ENCODE data around the gene TENM3.

TENM3 gene

GRCh38 chr4:182343453-182343852 is 100.3 kb downstream of the TENM3 start:
- no peak overlapping the region for H2BK5ac ChIP-seq (ENCODE audit: low read length)
- H3K4ac ChIP-seq (ENCODE audit: low read length): no peak overlapping the region
- H3K14ac ChIP-seq (ENCODE audit: low read length): no peak overlapping the region
- DNase-seq (ENCODE audit: low spot score): no peak
- H3K4me2 ChIP-seq (ENCODE audit: insufficient read depth, low read length, poor library complexity, severe bottlenecking): no peak overlapping the region
- no peak overlapping the region for H3K4me3 ChIP-seq (ENCODE audit: low read length in 2 of 2)
- H3K27ac ChIP-seq (replicated peaks; ENCODE audit: low read length): no peak overlapping the region
- H3K79me1 ChIP-seq (ENCODE audit: low read depth, low read length): no peaks in the 10 kb centered on the region
- H4K8ac ChIP-seq (ENCODE audit: low read depth, low read length): no peak overlapping the region
- peaks cover 8 to 11% of the 10 kb centered on the region in 2 donors for H3K4me1 ChIP-seq (ENCODE audit: control insufficient read depth in 2 of 2, insufficient read depth in 1 of 2, low read depth in 1 of 2, low read length in 2 of 2)
- no peak overlapping the region for H2AK5ac ChIP-seq (ENCODE audit: low read depth, low read length)
- H3K36me3 ChIP-seq (replicated peaks in 1 of 2; ENCODE audit: control insufficient read depth in 2 of 2, insufficient read depth in 2 of 2, low read length in 2 of 2): no peaks in the 10 kb centered on the region
- no peaks in the 10 kb centered on the region for H3K27me3 ChIP-seq (ENCODE audit: control insufficient read depth in 3 of 3, insufficient read depth in 3 of 3, low read depth in 1 of 3, low read length in 3 of 3)
- no peak overlapping the region for H4K91ac ChIP-seq (ENCODE audit: low read depth, low read length, poor library complexity)
- no peak overlapping the region for H2BK15ac ChIP-seq (ENCODE audit: low read length)
- no peak overlapping the region for H3K23ac ChIP-seq (ENCODE audit: low read depth, low read length, poor library complexity)
- no CpG with 5 or more reads among the region's 4 CpGs for WGBS, 2 donors (ENCODE audit: extremely low coverage in 2 of 2, insufficient read length in 2 of 2, insufficient replicate concordance in 1 of 2)
- H3K9me3 ChIP-seq (replicated peaks in 1 of 2; ENCODE audit: control insufficient read depth in 2 of 2, insufficient read depth in 1 of 2, low read depth in 1 of 2, low read length in 2 of 2): peaks cover 0 to 2% of the 10 kb centered on the region in 2 donors
- H2BK120ac ChIP-seq (ENCODE audit: low read depth, low read length): no peak overlapping the region
- H3K9ac ChIP-seq (ENCODE audit: low read depth, low read length, poor library complexity): no peak overlapping the region
- no peak overlapping the region for H2AFZ ChIP-seq (ENCODE audit: low read length)
- H3K18ac ChIP-seq (ENCODE audit: low read length): no peak overlapping the region
- H2BK12ac ChIP-seq (ENCODE audit: low read length): no peak overlapping the region

GRCh38 chr4:182344968-182345367 is 101.8 kb downstream of the TENM3 start:
- no peaks in the 10 kb centered on the region for H3K36me3 ChIP-seq (replicated peaks in 1 of 2; ENCODE audit: control insufficient read depth in 2 of 2, insufficient read depth in 2 of 2, low read length in 2 of 2)
- no peak overlapping the region for H3K27ac ChIP-seq (replicated peaks; ENCODE audit: low read length)
- no peak overlapping the region for H3K4me3 ChIP-seq (ENCODE audit: low read length in 2 of 2)
- no peak overlapping the region for H3K4ac ChIP-seq (ENCODE audit: low read length)
- no peak overlapping the region for H2BK15ac ChIP-seq (ENCODE audit: low read length)
- H3K14ac ChIP-seq (ENCODE audit: low read length): no peak overlapping the region
- no CpG with 5 or more reads among the region's 6 CpGs for WGBS, 2 donors (ENCODE audit: extremely low coverage in 2 of 2, insufficient read length in 2 of 2, insufficient replicate concordance in 1 of 2)
- H3K4me2 ChIP-seq (ENCODE audit: insufficient read depth, low read length, poor library complexity, severe bottlenecking): no peak overlapping the region
- H2BK120ac ChIP-seq (ENCODE audit: low read depth, low read length): no peak overlapping the region
- no peaks in the 10 kb centered on the region for H3K79me1 ChIP-seq (ENCODE audit: low read depth, low read length)
- H2BK12ac ChIP-seq (ENCODE audit: low read length): no peak overlapping the region
- no peak overlapping the region for H2BK5ac ChIP-seq (ENCODE audit: low read length)
- H3K9me3 ChIP-seq (replicated peaks in 1 of 2; ENCODE audit: control insufficient read depth in 2 of 2, insufficient read depth in 1 of 2, low read depth in 1 of 2, low read length in 2 of 2): peaks cover 0 to 2% of the 10 kb centered on the region in 2 donors
- H2AFZ ChIP-seq (ENCODE audit: low read length): no peak overlapping the region
- no peak overlapping the region for H3K18ac ChIP-seq (ENCODE audit: low read length)
- peaks cover 8 to 9% of the 10 kb centered on the region in 2 donors for H3K4me1 ChIP-seq (ENCODE audit: control insufficient read depth in 2 of 2, insufficient read depth in 1 of 2, low read depth in 1 of 2, low read length in 2 of 2)
- no peak overlapping the region for H3K9ac ChIP-seq (ENCODE audit: low read depth, low read length, poor library complexity)
- no peak overlapping the region for H4K8ac ChIP-seq (ENCODE audit: low read depth, low read length)
- no peak overlapping the region for H3K23ac ChIP-seq (ENCODE audit: low read depth, low read length, poor library complexity)
- no peak for DNase-seq (ENCODE audit: low spot score)
- no peak overlapping the region for H2AK5ac ChIP-seq (ENCODE audit: low read depth, low read length)
- H3K27me3 ChIP-seq (ENCODE audit: control insufficient read depth in 3 of 3, insufficient read depth in 3 of 3, low read depth in 1 of 3, low read length in 3 of 3): no peaks in the 10 kb centered on the region
- no peak overlapping the region for H4K91ac ChIP-seq (ENCODE audit: low read depth, low read length, poor library complexity)

DNA sequence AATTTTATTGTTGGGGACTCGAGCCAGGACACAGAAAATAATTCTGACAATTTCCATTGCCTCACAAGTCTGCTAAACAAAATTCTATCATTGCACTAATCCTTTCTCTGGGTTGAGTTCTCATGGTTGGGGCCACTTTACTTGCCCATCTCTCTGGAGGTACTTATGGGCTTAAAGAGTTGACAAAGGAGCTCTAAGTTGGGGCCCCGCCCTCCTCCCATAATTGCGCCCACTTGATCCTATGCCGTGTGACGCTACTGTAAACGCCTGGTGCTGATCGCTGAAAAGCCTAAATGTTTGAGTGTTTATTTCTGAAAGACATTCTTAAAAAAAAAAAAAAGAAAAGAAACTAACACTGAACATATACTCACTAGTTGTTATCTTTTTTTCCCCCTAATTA is 103.0 kb downstream of the TENM3 start:
- no peak overlapping the region for H3K18ac ChIP-seq (ENCODE audit: low read length)

GRCh38 chr4:182346675-182347375 is 103.6 kb downstream of the TENM3 start:
- peak overlapping the region; percentile 60 for H3K18ac ChIP-seq (ENCODE audit: low read length)
- H3K14ac ChIP-seq (ENCODE audit: low read length): no peak overlapping the region
- H3K79me1 ChIP-seq (ENCODE audit: low read depth, low read length): no peaks in the 10 kb centered on the region
- peaks cover 0 to 2% of the 10 kb centered on the region in 2 donors for H3K9me3 ChIP-seq (replicated peaks in 1 of 2; ENCODE audit: control insufficient read depth in 2 of 2, insufficient read depth in 1 of 2, low read depth in 1 of 2, low read length in 2 of 2)
- no peak overlapping the region for H3K27ac ChIP-seq (replicated peaks; ENCODE audit: low read length)
- no peak overlapping the region for H2BK120ac ChIP-seq (ENCODE audit: low read depth, low read length)
- no peak overlapping the region for H2BK12ac ChIP-seq (ENCODE audit: low read length)
- H3K4me1 ChIP-seq (ENCODE audit: control insufficient read depth in 2 of 2, insufficient read depth in 1 of 2, low read depth in 1 of 2, low read length in 2 of 2): peaks cover 8 to 13% of the 10 kb centered on the region in 2 donors
- no peak overlapping the region for H3K4me2 ChIP-seq (ENCODE audit: insufficient read depth, low read length, poor library complexity, severe bottlenecking)
- no peak overlapping the region for H3K9ac ChIP-seq (ENCODE audit: low read depth, low read length, poor library complexity)
- H3K27me3 ChIP-seq (ENCODE audit: control insufficient read depth in 3 of 3, insufficient read depth in 3 of 3, low read depth in 1 of 3, low read length in 3 of 3): no peaks in the 10 kb centered on the region
- H3K4me3 ChIP-seq (ENCODE audit: low read length in 2 of 2): no peak overlapping the region
- H2AK5ac ChIP-seq (ENCODE audit: low read depth, low read length): no peak overlapping the region
- H2BK5ac ChIP-seq (ENCODE audit: low read length): no peak overlapping the region
- no peak overlapping the region for H4K8ac ChIP-seq (ENCODE audit: low read depth, low read length)
- DNase-seq (ENCODE audit: low spot score): no peak
- no CpG with 5 or more reads among the region's 11 CpGs for WGBS, 2 donors (ENCODE audit: extremely low coverage in 2 of 2, insufficient read length in 2 of 2, insufficient replicate concordance in 1 of 2)
- H2AFZ ChIP-seq (ENCODE audit: low read length): no peak overlapping the region
- H2BK15ac ChIP-seq (ENCODE audit: low read length): no peak overlapping the region
- no peak overlapping the region for H3K23ac ChIP-seq (ENCODE audit: low read depth, low read length, poor library complexity)
- no peak overlapping the region for H3K4ac ChIP-seq (ENCODE audit: low read length)
- peaks cover 0 to 7% of the 10 kb centered on the region in 2 donors for H3K36me3 ChIP-seq (replicated peaks in 1 of 2; ENCODE audit: control insufficient read depth in 2 of 2, insufficient read depth in 2 of 2, low read length in 2 of 2)
- H4K91ac ChIP-seq (ENCODE audit: low read depth, low read length, poor library complexity): no peak overlapping the region

More for the DNA sequence above, 103.0 kb downstream of the TENM3 start:
- Histone ChIP-seq H3K27ac (replicated peaks; ENCODE audit: low read length) (no peak overlapping the region), H2AFZ (ENCODE audit: low read length) (no peak overlapping the region), H3K4me1 (ENCODE audit: control insufficient read depth in 2 of 2, insufficient read depth in 1 of 2, low read depth in 1 of 2, low read length in 2 of 2) (peaks cover 8 to 9% of the 10 kb centered on the region in 2 donors), H3K4me3 (ENCODE audit: low read length in 2 of 2) (no peak overlapping the region), H3K14ac (ENCODE audit: low read length) (no peak overlapping the region), H3K79me1 (ENCODE audit: low read depth, low read length) (no peaks in the 10 kb centered on the region), H3K27me3 (ENCODE audit: control insufficient read depth in 3 of 3, insufficient read depth in 3 of 3, low read depth in 1 of 3, low read length in 3 of 3) (no peaks in the 10 kb centered on the region), H3K36me3 (replicated peaks in 1 of 2; ENCODE audit: control insufficient read depth in 2 of 2, insufficient read depth in 2 of 2, low read length in 2 of 2) (peaks cover 0 to 1% of the 10 kb centered on the region in 2 donors), H2BK15ac (ENCODE audit: low read length) (no peak overlapping the region), H2BK12ac (ENCODE audit: low read length) (no peak overlapping the region), H2AK5ac (ENCODE audit: low read depth, low read length) (no peak overlapping the region), H2BK5ac (ENCODE audit: low read length) (no peak overlapping the region), H3K9me3 (replicated peaks in 1 of 2; ENCODE audit: control insufficient read depth in 2 of 2, insufficient read depth in 1 of 2, low read depth in 1 of 2, low read length in 2 of 2) (peaks cover 0 to 2% of the 10 kb centered on the region in 2 donors), H3K4me2 (ENCODE audit: insufficient read depth, low read length, poor library complexity, severe bottlenecking) (no peak overlapping the region), H4K8ac (ENCODE audit: low read depth, low read length) (no peak overlapping the region), H4K91ac (ENCODE audit: low read depth, low read length, poor library complexity) (no peak overlapping the region), H3K23ac (ENCODE audit: low read depth, low read length, poor library complexity) (no peak overlapping the region), H2BK120ac (ENCODE audit: low read depth, low read length) (no peak overlapping the region), H3K9ac (ENCODE audit: low read depth, low read length, poor library complexity) (no peak overlapping the region), H3K4ac (ENCODE audit: low read length) (no peak overlapping the region)
- no CpG with 5 or more reads among the region's 7 CpGs for WGBS, 2 donors (ENCODE audit: extremely low coverage in 2 of 2, insufficient read length in 2 of 2, insufficient replicate concordance in 1 of 2)
- no peak for DNase-seq (ENCODE audit: low spot score)

Data from neuronal stem cell (in vitro differentiated cells).